T-cell (primary cell): Measurements from ENCODE around the gene PCDHGA4. TPM values are rescaled to one million over a fixed set of nuclear protein-coding genes. Genes with fewer than 3 reads are reported as not detected.
"Not testable (repeated sequence)": the region's sequence is repeated elsewhere in the genome, so short reads cannot be mapped to it uniquely, and the experiment has no call there.

Source experiments
- ATAC-seq, 4 experiments: fragments of 200-7000 bp in 3 of 4; fragments of 150-1000 bp in 1 of 4; cut with Tn5 transposase; replicated peaks in 1 of 4; 1 replicate in 3 of 4; 2 replicates in 1 of 4; pipeline ENCODE4 v1.10.0; 2021; ENCODE audit warnings: moderate library complexity in 3 of 4, mild to moderate bottlenecking in 2 of 4, moderate number of reproducible peaks in 1 of 4
- CTCF ChIA-PET, 2 donors: fragments of 300-600 bp; sonication (Branson Sonifier 250); formaldehyde crosslinking; loops; one replicate each; lab custom pipeline; 2022; ENCODE audit warnings: antibody characterized with exemption in 2 of 2; lab: Charles Lee
- POLR2A ChIA-PET, 2 donors: fragments of 300-600 bp; sonication (Branson Sonifier 250); formaldehyde crosslinking; loops; one replicate each; lab custom pipeline; 2022; ENCODE audit warnings: antibody characterized with exemption in 2 of 2; lab: Charles Lee
- DNase-seq, 35 experiments: peaks; one replicate each; pipeline versions ENCODE4 v3.0.0 to v3.0.0-alpha.2; 2013 to 2023
- H3K27ac ChIP-seq: one replicate; pipeline ENCODE4 v1.5.1; 2013; ENCODE audit warnings: low read length
- H3K27me3 ChIP-seq, 2 experiments: replicated peaks in 1 of 2; 1 replicate in 1 of 2; 2 replicates in 1 of 2; pipeline versions ENCODE4 v1.6.1 to v1.7.0; 2013; ENCODE audit warnings: low read length in 1 of 2, mixed read lengths in 1 of 2; ENCODE audit not compliant: control insufficient read depth in 2 of 2, insufficient read depth in 2 of 2; ENCODE audit errors: extremely low read depth in 1 of 2
- H3K36me3 ChIP-seq, 2 donors: 1 replicate in 1 of 2; 2 replicates in 1 of 2; pipeline versions ENCODE4 v1.6.1 to v1.7.0; 2013; ENCODE audit warnings: low read length in 1 of 2; ENCODE audit not compliant: control insufficient read depth in 2 of 2, insufficient read depth in 1 of 2; ENCODE audit errors: extremely low read depth in 1 of 2
- H3K4me1 ChIP-seq, 2 experiments: 1 replicate in 1 of 2; 2 replicates in 1 of 2; pipeline versions ENCODE4 v1.6.1 to v1.7.0; 2013; ENCODE audit warnings: low read length in 2 of 2, mixed read lengths in 1 of 2; ENCODE audit not compliant: insufficient read depth in 2 of 2, control insufficient read depth in 1 of 2; ENCODE audit errors: extremely low read depth in 1 of 2
- H3K4me3 ChIP-seq, 2 donors: 1 replicate in 1 of 2; 2 replicates in 1 of 2; pipeline versions ENCODE4 v1.5.1 to v1.7.0; 2013; ENCODE audit warnings: mild to moderate bottlenecking in 2 of 2, low read length in 1 of 2, moderate library complexity in 1 of 2; ENCODE audit not compliant: control insufficient read depth in 1 of 2; ENCODE audit errors: extremely low read depth in 1 of 2
- H3K9me3 ChIP-seq: 2 replicates; pipeline ENCODE4 v1.7.0; 2013
- H3K27ac Mint-ChIP-seq, 2 donors: one replicate each; pipeline ENCODE4 v1.8.0; 2020 to 2021; ENCODE audit warnings: mild to moderate bottlenecking in 2 of 2, mixed read lengths in 2 of 2
- H3K27me3 Mint-ChIP-seq, 2 donors: one replicate each; pipeline ENCODE4 v1.8.0; 2021 to 2022; ENCODE audit warnings: mixed read lengths in 2 of 2
- H3K36me3 Mint-ChIP-seq: one replicate; pipeline ENCODE4 v1.8.0; 2021; ENCODE audit warnings: mixed read lengths
- H3K4me1 Mint-ChIP-seq, 3 donors: one replicate each; pipeline ENCODE4 v1.8.0; 2020 to 2022; ENCODE audit warnings: mixed read lengths in 3 of 3, mild to moderate bottlenecking in 1 of 3
- H3K4me3 Mint-ChIP-seq, 3 donors: one replicate each; pipeline ENCODE4 v1.8.0; 2020 to 2022; ENCODE audit warnings: mild to moderate bottlenecking in 3 of 3, mixed read lengths in 3 of 3, moderate library complexity in 3 of 3
- H3K9me3 Mint-ChIP-seq, 3 donors: one replicate each; pipeline ENCODE4 v1.8.0; 2020 to 2022; ENCODE audit warnings: mixed read lengths in 3 of 3
- WGBS: methylation state at CpG from one replicate; pipeline ENCODE4 v1.1.5; 2013; ENCODE audit warnings: missing lambda C conversion rate; ENCODE audit not compliant: insufficient coverage; 5-methylcytosine and 5-hydroxymethylcytosine counted together
- total RNA-seq, 35 experiments: library from RNA in 6 of 35; stranded (reverse) in 6 of 35; fragments of 120-200 nt in 1 of 35; gene quantifications; one replicate each; pipeline versions ENCODE4 v1.2.1 to v1.2.4 and lab custom pipeline; 2013 to 2026

Gene PCDHGA4
- total RNA-seq, 5 donors from 2014 or later (not counting 1 experiment from before 2014, with no cell fraction given): 0.18 to 0.37 (median 0.28) TPM; not detected in 1

- H3K27ac Mint-ChIP-seq, POLR2A ChIA-PET, H3K4me3 Mint-ChIP-seq, DNase-seq, H3K4me3 ChIP-seq, H3K9me3 ChIP-seq, ATAC-seq, H3K27ac ChIP-seq, H3K4me1 Mint-ChIP-seq, H3K36me3 ChIP-seq, H3K4me1 ChIP-seq: not testable (repeated sequence)
- CTCF ChIA-PET: interaction anchor here in 1 of 2 donors (0.6 kb wide), 2 partner anchors 112 to 789 kb away, joined by 3 to 4 read pairs; no protein-coding TSS in a partner anchor
- H3K27me3 ChIP-seq: peaks cover 14 to 44% of the 10 kb centered on the region in 2 experiments
- Mint-ChIP-seq H3K9me3 (peaks cover 10 to 56% (median 46%) of the 10 kb centered on the region in 3 donors), H3K27me3 (peaks cover 63 to 87% of the 10 kb centered on the region in 2 donors), H3K36me3 (peaks cover 12% of the 10 kb centered on the region)
- 56% methylated on average over 33 of the region's 39 CpGs for WGBS
Measured at GRCh38 chr5:141332571-141332970, 22.2 kb upstream of the PCDHGA4 start.

GRCh38 chr5:141338538-141339306 is 16.1 kb upstream of the PCDHGA4 start, which contains the start of gene PCDHGA2:
Gene PCDHGA2 (plus strand): TSS chr5:141338760.
- Histone ChIP-seq H3K4me3 (peak within 1 kb of the TSS in 1 of 2 donors; percentile 17), H3K27ac (no peak within 1 kb of the TSS), H3K27me3 (peaks cover 5 to 35% of the 10 kb centered on the region in 2 experiments), H3K4me1 (no peaks in the 10 kb centered on the region), H3K9me3 (peaks cover 9% of the 10 kb centered on the region), H3K36me3 (no peaks in the 10 kb centered on the region)
- WGBS: 27% methylated on average over 21 of the region's 27 CpGs
- peaks cover 67 to 85% of the 10 kb centered on the region in 2 donors for H3K27me3 Mint-ChIP-seq
- peaks cover 17% of the 10 kb centered on the region for H3K36me3 Mint-ChIP-seq
- CTCF ChIA-PET: interaction anchor here (0.6 to 1.4 kb wide), 5 partner anchors 9 to 1472 kb away, joined by 3 read pairs; no protein-coding TSS in a partner anchor
- POLR2A ChIA-PET: no interaction called here
- H3K27ac Mint-ChIP-seq: no peak within 1 kb of the TSS
- H3K4me1 Mint-ChIP-seq: peaks cover 0 to 2% (median 0%) of the 10 kb centered on the region in 3 donors
- H3K9me3 Mint-ChIP-seq: peaks cover 21 to 59% (median 51%) of the 10 kb centered on the region in 3 donors
- ATAC-seq: no peak
- H3K4me3 Mint-ChIP-seq: peak within 1 kb of the TSS in 2 of 3 donors; percentile 19 to 49
- peak in 1 of 35 experiments; percentile 18 for DNase-seq

DNA sequence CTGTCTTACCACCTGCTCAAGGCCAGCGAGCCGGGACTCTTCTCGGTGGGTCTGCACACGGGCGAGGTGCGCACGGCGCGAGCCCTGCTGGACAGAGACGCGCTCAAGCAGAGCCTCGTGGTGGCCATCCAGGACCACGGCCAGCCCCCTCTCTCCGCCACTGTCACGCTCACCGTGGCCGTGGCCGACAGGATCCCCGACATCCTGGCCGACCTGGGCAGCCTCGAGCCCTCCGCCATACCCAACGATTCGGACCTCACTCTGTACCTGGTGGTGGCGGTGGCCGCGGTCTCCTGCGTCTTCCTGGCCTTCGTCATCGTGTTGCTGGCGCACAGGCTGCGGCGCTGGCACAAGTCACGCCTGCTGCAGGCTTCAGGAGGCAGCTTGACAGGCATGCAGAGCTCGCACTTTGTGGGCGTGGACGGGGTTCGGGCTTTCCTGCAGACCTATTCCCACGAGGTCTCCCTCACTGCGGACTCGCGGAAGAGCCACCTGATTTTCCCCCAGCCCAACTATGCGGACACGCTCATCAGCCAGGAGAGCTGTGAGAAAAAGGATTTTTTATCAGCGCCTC is 14.0 kb upstream of the PCDHGA4 start:
- Mint-ChIP-seq H3K27me3 (peaks cover 63 to 81% of the 10 kb centered on the region in 2 donors), H3K36me3 (peaks cover 21% of the 10 kb centered on the region), H3K9me3 (peaks cover 16 to 54% (median 50%) of the 10 kb centered on the region in 3 donors)
- ATAC-seq, H3K36me3 ChIP-seq, H3K4me1 ChIP-seq, H3K4me1 Mint-ChIP-seq, H3K4me3 ChIP-seq, H3K27ac ChIP-seq, H3K27ac Mint-ChIP-seq, POLR2A ChIA-PET, H3K4me3 Mint-ChIP-seq, H3K9me3 ChIP-seq, DNase-seq, CTCF ChIA-PET: not testable (repeated sequence)
- 72% methylated on average over 26 of the region's 45 CpGs for WGBS
- H3K27me3 ChIP-seq: peaks cover 6 to 47% of the 10 kb centered on the region in 2 experiments

- H3K27ac Mint-ChIP-seq: no peak overlapping the region
- 0% methylated on average over 1 of the region's 1 CpG for WGBS
- peaks cover 62 to 76% of the 10 kb centered on the region in 2 donors for H3K27me3 Mint-ChIP-seq
- Histone ChIP-seq H3K9me3 (peaks cover 3% of the 10 kb centered on the region), H3K36me3 (no peaks in the 10 kb centered on the region), H3K4me1 (no peaks in the 10 kb centered on the region), H3K27me3 (peaks cover 4 to 51% of the 10 kb centered on the region in 2 experiments), H3K4me3 (no peak overlapping the region), H3K27ac (no peak overlapping the region)
- H3K4me1 Mint-ChIP-seq: peaks cover 0 to 2% (median 0%) of the 10 kb centered on the region in 3 donors
- no peak for ATAC-seq
- H3K9me3 Mint-ChIP-seq: peaks cover 16 to 46% (median 41%) of the 10 kb centered on the region in 3 donors
- peaks cover 18% of the 10 kb centered on the region for H3K36me3 Mint-ChIP-seq
- H3K4me3 Mint-ChIP-seq: no peak overlapping the region
- POLR2A ChIA-PET: no interaction called here
- DNase-seq: no peak
- CTCF ChIA-PET: no interaction called here
Measured at GRCh38 chr5:141342773-141343172, 12.0 kb upstream of the PCDHGA4 start.

DNA sequence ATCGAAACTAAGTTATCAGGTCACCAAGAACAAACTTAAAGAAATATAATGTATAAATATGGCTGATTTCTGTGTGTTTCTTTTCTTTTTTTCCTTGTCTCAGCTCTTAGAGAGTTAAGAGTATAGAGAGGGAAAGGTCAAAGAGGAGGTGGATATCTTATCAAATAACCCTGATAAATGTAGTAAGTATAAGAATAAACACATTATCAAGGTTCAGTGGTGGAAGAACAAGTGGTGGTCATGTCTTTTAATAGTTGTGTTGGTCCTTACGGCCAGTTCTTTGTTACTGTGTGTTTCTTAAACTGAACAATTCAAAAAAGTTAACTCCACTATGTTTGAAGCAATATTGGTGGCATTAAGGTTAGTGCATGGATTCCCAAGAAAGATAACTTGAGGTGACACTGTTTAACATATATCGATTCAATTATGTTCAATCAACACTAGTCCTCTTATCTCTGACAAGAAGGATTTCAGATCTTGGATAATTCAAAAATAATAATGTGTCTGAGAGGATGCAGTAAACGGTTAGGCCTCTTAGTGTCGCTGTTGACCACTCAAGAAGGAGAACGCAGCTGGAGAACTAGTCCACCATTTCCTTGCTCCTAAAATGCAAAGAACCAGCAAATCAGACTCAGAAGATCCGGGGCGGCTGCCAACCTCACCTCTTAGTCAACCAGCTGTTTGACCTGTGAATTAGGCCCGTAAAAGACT is 11.4 kb upstream of the PCDHGA4 start, which contains the start of gene PCDHGA3:
PCDHGA3 (plus strand) TSS at position 588 of the 711 bp plus-strand sequence. CDS start 205 bp downstream, outside the sequence.
- peaks cover 4 to 51% of the 10 kb centered on the region in 2 experiments for H3K27me3 ChIP-seq

More for the DNA sequence above, 11.4 kb upstream of the PCDHGA4 start, which contains the start of gene PCDHGA3:
- Histone ChIP-seq H3K27ac (no peak within 1 kb of the TSS), H3K4me1 (no peaks in the 10 kb centered on the region), H3K9me3 (no peaks in the 10 kb centered on the region), H3K4me3 (peak within 1 kb of the TSS in 1 of 2 donors; percentile 36), H3K36me3 (no peaks in the 10 kb centered on the region)
- Mint-ChIP-seq H3K9me3 (peaks cover 16 to 40% (median 35%) of the 10 kb centered on the region in 3 donors), H3K4me1 (peaks cover 0 to 2% (median 0%) of the 10 kb centered on the region in 3 donors), H3K36me3 (peaks cover 12% of the 10 kb centered on the region), H3K27me3 (peaks cover 61 to 74% of the 10 kb centered on the region in 2 donors), H3K27ac (no peak within 1 kb of the TSS), H3K4me3 (peak within 1 kb of the TSS; percentile 24 to 53 (median 39))
- no peak for ATAC-seq
- ChIA-PET CTCF (interaction anchor here in 1 of 2 donors (0.6 to 1.4 kb wide), 3 partner anchors 9 to 221 kb away, joined by 3 to 4 read pairs (median 3); no protein-coding TSS in a partner anchor), POLR2A (no interaction called here)
- DNase-seq: peak in 1 of 35 experiments; percentile 37
- 26% methylated on average over 5 of the region's 9 CpGs for WGBS
